BLaER1 (cell line): ENCODE results near the gene PRPF40A.
A peak's percentile ranks its signal among the peaks of the same experiment; 100 is the strongest.

Source experiments
- H3K27ac ChIP-seq: shearing (Covaris generic); formaldehyde crosslinking; 2 replicates; pipeline ENCODE4 v1.8.1; 2022
- H3K27me3 ChIP-seq: shearing (Covaris generic); formaldehyde crosslinking; 2 replicates; pipeline ENCODE4 v1.8.1; 2022
- H3K36me3 ChIP-seq: shearing (Covaris generic); formaldehyde crosslinking; 2 replicates; pipeline ENCODE4 v1.8.1; 2022
- H3K4me1 ChIP-seq: shearing (Covaris generic); formaldehyde crosslinking; 2 replicates; pipeline ENCODE4 v1.8.1; 2022
- H3K4me2 ChIP-seq: shearing (Covaris generic); formaldehyde crosslinking; 2 replicates; pipeline ENCODE4 v1.8.1; 2022
- H3K4me3 ChIP-seq: shearing (Covaris generic); formaldehyde crosslinking; 2 replicates; pipeline ENCODE4 v1.8.1; 2022
- H3K9ac ChIP-seq: shearing (Covaris generic); formaldehyde crosslinking; 2 replicates; pipeline ENCODE4 v1.8.1; 2022
- H3K9me3 ChIP-seq: shearing (Covaris generic); formaldehyde crosslinking; 2 replicates; pipeline ENCODE4 v1.8.1; 2022
- H4K20me1 ChIP-seq: shearing (Covaris generic); formaldehyde crosslinking; 2 replicates; pipeline ENCODE4 v1.8.1; 2022
- Cebpa-rat ChIP-seq: shearing (Covaris generic); IDR thresholded peaks from 2 replicates; pipeline ENCODE4 v1.8.1; 2022

PRPF40A gene

DNA sequence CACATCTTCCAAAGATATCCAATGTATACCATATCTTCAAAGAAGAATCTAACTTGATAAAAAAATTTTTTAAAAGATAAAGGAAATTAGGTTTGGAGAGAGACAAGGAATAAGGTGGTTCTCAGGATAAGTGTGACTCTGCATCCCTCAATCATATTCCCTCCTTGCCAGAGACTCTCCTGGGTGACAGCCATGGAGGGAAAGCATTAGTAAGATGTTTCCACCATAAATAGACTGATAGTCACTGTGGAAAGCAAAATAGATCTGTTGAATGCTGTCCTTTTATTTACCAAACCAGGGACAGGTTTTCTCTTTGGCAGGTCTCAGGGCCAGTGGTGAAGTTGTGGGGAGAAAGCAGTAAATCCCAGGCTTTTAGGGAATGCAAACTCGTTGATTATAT, 107.6 kb downstream of the PRPF40A start:
- no peaks in the 10 kb centered on the region for H3K27me3 ChIP-seq
- TF ChIP-seq Cebpa-rat = no peak
- H4K20me1 ChIP-seq = peaks cover 36% of the 10 kb centered on the region
- H3K4me2 ChIP-seq = no peak overlapping the region
- H3K4me1 ChIP-seq = peaks cover 44% of the 10 kb centered on the region
- H3K9me3 ChIP-seq = no peaks in the 10 kb centered on the region
- H3K27ac ChIP-seq = no peak overlapping the region
- H3K4me3 ChIP-seq = no peak overlapping the region
- H3K9ac ChIP-seq = no peak overlapping the region
- H3K36me3 ChIP-seq = peaks cover 56% of the 10 kb centered on the region

- Histone ChIP-seq H3K4me1 (peaks cover 44% of the 10 kb centered on the region), H3K36me3 (peaks cover 56% of the 10 kb centered on the region), H3K27me3 (no peaks in the 10 kb centered on the region), H3K27ac (no peak overlapping the region), H3K9me3 (no peaks in the 10 kb centered on the region), H3K4me2 (no peak overlapping the region), H3K9ac (no peak overlapping the region), H3K4me3 (no peak overlapping the region), H4K20me1 (peaks cover 41% of the 10 kb centered on the region)
- no peak for TF ChIP-seq Cebpa-rat
These were observed 108.1 kb downstream of the PRPF40A start for GRCh38 chr2:152609154-152609553.

DNA sequence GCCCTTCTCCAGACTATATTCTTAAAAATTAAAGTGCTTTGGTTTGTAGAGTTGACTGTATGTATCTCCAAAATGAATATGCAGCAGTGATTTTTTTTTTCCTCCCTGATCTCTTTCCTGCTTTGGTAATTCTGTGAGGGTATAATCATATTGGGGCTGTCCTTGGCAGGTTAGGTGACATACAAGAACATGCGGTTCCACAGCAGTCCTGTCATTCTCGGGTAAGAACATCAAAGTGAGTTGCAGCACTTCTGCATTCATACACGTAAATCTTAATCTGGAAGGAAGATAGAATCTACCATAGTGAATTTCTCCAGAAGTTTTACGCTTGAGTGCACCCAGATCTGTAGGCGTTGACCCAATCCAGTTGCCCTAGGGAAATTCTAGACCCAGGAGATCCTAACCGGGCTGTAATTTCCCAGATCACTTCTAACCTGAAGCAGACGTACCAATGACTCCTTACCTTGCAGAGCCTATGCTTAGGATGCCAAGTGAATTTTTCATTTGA, 109.4 kb downstream of the PRPF40A start:
- no peak overlapping the region for H3K9ac ChIP-seq
- no peak overlapping the region for H3K4me3 ChIP-seq
- no peaks in the 10 kb centered on the region for H3K27me3 ChIP-seq
- H3K9me3 ChIP-seq = no peaks in the 10 kb centered on the region
- peaks cover 36% of the 10 kb centered on the region for H3K4me1 ChIP-seq
- H3K36me3 ChIP-seq = peaks cover 53% of the 10 kb centered on the region
- TF ChIP-seq Cebpa-rat = no peak
- H3K4me2 ChIP-seq = no peak overlapping the region
- peaks cover 50% of the 10 kb centered on the region for H4K20me1 ChIP-seq
- H3K27ac ChIP-seq = no peak overlapping the region

- Histone ChIP-seq H3K4me1 (peaks cover 36% of the 10 kb centered on the region), H3K9ac (no peak overlapping the region), H3K36me3 (peaks cover 53% of the 10 kb centered on the region)
These were observed 110.3 kb downstream of the PRPF40A start for GRCh38 chr2:152606941-152607340.

DNA sequence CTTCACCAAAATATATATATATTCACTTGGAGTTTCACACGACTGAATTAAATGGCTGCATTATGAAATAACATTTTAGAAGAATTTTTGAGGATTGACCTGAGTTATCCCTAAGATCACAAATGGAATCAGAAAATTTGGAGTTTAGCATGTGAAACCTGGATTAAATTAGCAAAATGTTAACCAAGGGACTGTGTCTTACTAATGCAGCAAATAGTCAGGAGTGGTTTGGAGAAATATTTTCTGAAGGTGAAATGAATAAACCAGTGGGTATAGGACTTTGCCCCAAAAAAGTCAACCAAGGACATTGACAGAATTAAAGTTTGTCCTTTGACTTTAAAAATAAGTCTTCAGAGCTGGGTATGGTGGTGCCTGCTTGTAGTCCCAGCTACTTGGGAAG, 111.2 kb downstream of the PRPF40A start:
- Histone ChIP-seq H3K9me3 (no peaks in the 10 kb centered on the region), H3K4me2 (no peak overlapping the region), H3K9ac (no peak overlapping the region), H3K27me3 (no peaks in the 10 kb centered on the region), H3K4me1 (peaks cover 33% of the 10 kb centered on the region), H4K20me1 (peaks cover 44% of the 10 kb centered on the region; the same call in 1 of the 2 replicates), H3K36me3 (peaks cover 53% of the 10 kb centered on the region), H3K4me3 (no peak overlapping the region), H3K27ac (no peak overlapping the region)
- TF ChIP-seq Cebpa-rat = no peak

More at GRCh38 chr2:152606941-152607340, 110.3 kb downstream of the PRPF40A start:
- no peaks in the 10 kb centered on the region for H3K9me3 ChIP-seq
- peaks cover 50% of the 10 kb centered on the region for H4K20me1 ChIP-seq
- no peak for TF ChIP-seq Cebpa-rat
- H3K4me3 ChIP-seq = no peak overlapping the region
- H3K27me3 ChIP-seq = no peaks in the 10 kb centered on the region
- no peak overlapping the region for H3K27ac ChIP-seq
- H3K4me2 ChIP-seq = no peak overlapping the region

- H4K20me1 ChIP-seq = peaks cover 44% of the 10 kb centered on the region; the same call in 1 of the 2 replicates
These were observed 114.1 kb downstream of the PRPF40A start for GRCh38 chr2:152603166-152603565.

GRCh38 chr2:152602750-152603149, 114.5 kb downstream of the PRPF40A start:
- H4K20me1 ChIP-seq = peaks cover 43% of the 10 kb centered on the region; the same call in 1 of the 2 replicates
- TF ChIP-seq Cebpa-rat = no peak
- H3K4me1 ChIP-seq = peaks cover 18% of the 10 kb centered on the region
- peaks cover 64% of the 10 kb centered on the region for H3K36me3 ChIP-seq
- no peak overlapping the region for H3K9ac ChIP-seq
- no peak overlapping the region for H3K4me3 ChIP-seq
- no peaks in the 10 kb centered on the region for H3K27me3 ChIP-seq
- H3K27ac ChIP-seq = no peak overlapping the region
- H3K4me2 ChIP-seq = peak overlapping the region; percentile 41
- H3K9me3 ChIP-seq = no peaks in the 10 kb centered on the region

More at GRCh38 chr2:152603166-152603565, 114.1 kb downstream of the PRPF40A start:
- Histone ChIP-seq H3K9ac (no peak overlapping the region), H3K4me3 (no peak overlapping the region), H3K4me2 (peak overlapping the region; percentile 41), H3K36me3 (peaks cover 64% of the 10 kb centered on the region), H3K4me1 (peaks cover 18% of the 10 kb centered on the region), H3K27me3 (no peaks in the 10 kb centered on the region), H3K27ac (no peak overlapping the region), H3K9me3 (no peaks in the 10 kb centered on the region)
- no peak for TF ChIP-seq Cebpa-rat
